ENCODE data around the gene CAPRIN1.

Gene CAPRIN1

DNA sequence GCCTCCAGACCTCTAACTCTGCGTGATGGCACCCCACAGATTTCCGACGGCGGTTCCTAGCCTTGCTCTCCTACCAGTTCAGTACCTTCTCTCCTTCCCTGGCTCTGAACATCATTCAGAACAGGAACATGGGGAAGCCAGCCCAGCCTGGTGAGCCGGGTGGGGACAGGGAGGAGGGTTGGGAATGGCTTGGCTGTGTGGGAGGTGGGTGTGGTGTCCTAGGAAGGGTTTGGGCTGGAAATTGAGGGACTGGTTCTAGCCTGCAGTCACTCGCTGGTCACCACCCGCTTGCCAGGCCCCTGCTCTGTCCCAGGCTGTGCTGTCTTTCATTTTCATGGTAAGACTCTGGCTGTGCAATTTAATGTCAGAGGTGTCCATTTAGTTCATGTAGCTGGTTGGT, 87.8 kb downstream of the CAPRIN1 start:
- DNase-seq (ENCODE audit: low read depth in 2 of 2, low spot score in 1 of 2), result no peak

DNA sequence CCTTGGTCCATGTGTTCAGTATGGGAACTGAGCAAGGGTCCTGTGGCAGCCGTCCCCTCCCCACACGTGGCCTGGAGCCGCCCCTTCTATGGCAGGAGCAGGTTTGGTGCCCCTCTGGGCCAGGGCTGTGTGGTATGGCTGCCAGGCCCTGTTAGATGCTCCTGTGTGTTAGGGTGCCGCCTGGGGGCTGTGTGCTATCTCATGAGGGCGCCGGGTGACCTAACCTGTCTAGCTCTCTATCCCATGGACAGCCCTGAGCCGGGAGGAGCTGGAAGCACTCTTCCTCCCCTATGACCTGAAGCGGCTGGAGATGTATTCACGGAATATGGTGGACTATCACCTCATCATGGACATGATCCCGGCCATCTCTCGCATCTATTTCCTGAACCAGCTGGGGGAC, 88.6 kb downstream of the CAPRIN1 start:
- no peak for DNase-seq (ENCODE audit: low read depth in 2 of 2, low spot score in 1 of 2)

GRCh38 chr11:34143048-34143447, 91.5 kb downstream of the CAPRIN1 start:
- DNase-seq (ENCODE audit: low read depth in 2 of 2, low spot score in 1 of 2), result no peak

- DNase-seq (ENCODE audit: low read depth in 2 of 2, low spot score in 1 of 2), result no peak
These were observed 93.5 kb downstream of the CAPRIN1 start for GRCh38 chr11:34145073-34145472.

GRCh38 chr11:34145847-34146381, 94.4 kb downstream of the CAPRIN1 start:
- DNase-seq (ENCODE audit: low read depth in 2 of 2, low spot score in 1 of 2), result no peak

DNA sequence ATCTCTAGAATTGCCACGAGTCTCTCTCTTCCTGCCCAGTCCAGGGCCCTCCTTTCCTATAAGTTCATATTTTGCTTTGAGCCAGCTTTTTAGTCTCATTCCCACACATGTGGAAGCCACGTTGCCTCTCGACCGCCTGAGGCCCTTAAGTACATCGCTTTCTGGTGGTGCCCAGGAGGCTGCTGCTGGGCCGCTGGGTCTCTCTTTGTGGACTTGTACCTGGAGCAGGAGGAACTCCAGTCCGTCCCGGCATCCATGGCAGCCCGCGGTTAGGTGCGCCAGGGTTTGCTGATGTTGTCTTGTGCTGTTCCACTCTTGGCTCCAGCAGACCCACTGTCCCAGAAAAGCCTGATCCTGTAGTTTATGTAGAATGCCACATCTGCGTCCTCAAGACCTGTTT, 94.9 kb downstream of the CAPRIN1 start:
- DNase-seq (ENCODE audit: low read depth in 2 of 2, low spot score in 1 of 2), result no peak

DNA sequence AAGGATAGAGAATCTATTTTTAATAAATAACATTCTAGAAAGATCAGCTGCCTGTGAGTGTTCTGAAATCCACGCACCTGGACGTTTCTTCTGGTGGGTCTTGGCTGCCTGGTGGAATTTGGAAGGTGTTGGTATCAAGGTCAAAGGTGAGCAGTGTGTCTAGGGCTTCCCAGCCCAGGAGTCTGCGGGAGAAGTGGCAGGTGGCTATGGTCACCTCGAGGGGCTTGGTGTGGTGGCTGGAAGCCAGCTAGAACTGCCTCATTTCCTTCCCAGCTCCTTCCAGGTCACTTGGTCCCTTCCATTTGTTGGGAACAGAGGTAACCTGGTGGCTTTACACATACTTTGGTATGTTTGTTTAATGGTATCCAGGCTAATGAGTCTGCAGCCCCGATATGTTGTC, 95.3 kb downstream of the CAPRIN1 start:
- DNase-seq (ENCODE audit: low read depth in 2 of 2, low spot score in 1 of 2), result no peak

DNA sequence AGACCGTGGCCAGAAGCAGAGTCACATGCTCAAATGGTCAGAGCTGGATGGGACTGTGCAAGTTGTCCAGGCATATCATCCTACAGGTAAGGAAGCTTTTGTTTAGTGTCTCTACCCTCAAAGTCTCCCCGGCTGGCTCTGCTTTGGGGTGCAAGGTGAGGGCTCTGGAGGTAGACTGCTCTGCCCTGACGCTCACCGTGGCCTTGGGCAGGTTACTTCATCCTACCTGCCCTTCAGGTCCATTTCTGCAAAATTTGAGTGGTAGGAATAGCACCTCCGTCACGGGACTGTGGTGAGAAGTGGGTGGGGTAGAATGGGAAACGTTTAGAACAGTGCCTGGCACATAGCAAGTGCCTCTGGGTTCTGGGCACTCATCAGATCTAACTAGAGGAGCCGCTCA, 96.0 kb downstream of the CAPRIN1 start:
- DNase-seq (ENCODE audit: low read depth in 2 of 2, low spot score in 1 of 2), result no peak

GRCh38 chr11:34148504-34149165, 97.1 kb downstream of the CAPRIN1 start:
- DNase-seq (ENCODE audit: low read depth in 2 of 2, low spot score in 1 of 2), result no peak

- no peak for DNase-seq (ENCODE audit: low read depth in 2 of 2, low spot score in 1 of 2)
These were observed 97.7 kb downstream of the CAPRIN1 start for GRCh38 chr11:34149274-34149673.

DNA sequence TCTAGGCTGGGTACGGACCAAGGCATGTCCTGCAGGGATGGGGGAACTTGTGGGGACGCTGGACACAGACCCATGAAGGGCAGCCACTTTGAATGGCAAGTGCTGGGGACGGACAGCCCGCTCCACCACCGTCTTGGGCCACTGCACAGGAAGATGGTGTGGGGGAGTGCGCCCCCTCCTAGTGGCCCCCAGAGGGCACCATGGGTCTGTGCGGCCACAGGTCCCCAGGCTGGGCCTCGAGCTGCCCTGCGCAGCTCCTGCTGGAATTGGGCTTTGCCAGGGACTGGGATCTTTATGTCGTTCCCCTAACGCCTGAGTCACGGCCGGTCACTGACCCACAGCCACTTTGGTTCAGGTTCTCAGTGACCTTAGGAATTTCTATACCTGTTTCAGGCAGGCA, 98.3 kb downstream of the CAPRIN1 start:
- no peak for DNase-seq (ENCODE audit: low read depth in 2 of 2, low spot score in 1 of 2)

DNA sequence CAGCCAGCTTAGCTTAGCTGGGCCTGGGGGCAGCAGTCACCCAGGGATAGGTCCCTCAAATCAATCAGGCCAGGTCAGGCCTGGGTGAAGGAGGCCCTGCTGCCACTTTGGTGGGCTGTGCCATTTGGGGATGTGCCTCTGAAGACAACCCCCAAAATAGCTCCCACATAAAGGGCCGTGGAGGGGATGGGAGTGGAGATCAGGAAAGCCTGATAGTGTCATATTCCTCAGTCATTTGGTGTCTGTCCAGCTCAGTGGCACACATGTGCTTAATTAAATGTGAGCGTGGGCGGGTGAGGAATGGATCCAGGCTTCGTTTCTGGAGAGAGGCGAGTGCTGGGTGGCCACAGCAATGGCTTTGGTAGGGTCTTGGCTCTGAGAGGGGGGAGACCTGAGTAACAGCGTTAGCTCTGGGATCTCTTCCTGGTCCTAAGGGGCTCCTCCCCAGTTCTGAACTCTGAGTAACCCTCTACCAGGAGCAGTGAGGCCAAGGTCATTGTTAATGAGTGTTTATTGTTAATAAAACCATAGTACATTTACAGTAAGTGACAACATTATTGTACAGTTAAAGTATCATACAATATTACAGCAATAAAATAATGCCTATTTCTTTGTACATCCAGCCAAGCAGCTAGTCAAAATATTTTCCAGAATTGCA, 99.1 kb downstream of the CAPRIN1 start:
- DNase-seq (ENCODE audit: low read depth in 2 of 2, low spot score in 1 of 2), result no peak

Data from stimulated activated CD8-positive, alpha-beta memory T cell treated with anti-CD3 and anti-CD28 coated beads, Interleukin-4, amount 100 ng/mL, for 4 hours (primary cell).